Measurements from ENCODE around the gene KCNB1.

Gene KCNB1

DNA sequence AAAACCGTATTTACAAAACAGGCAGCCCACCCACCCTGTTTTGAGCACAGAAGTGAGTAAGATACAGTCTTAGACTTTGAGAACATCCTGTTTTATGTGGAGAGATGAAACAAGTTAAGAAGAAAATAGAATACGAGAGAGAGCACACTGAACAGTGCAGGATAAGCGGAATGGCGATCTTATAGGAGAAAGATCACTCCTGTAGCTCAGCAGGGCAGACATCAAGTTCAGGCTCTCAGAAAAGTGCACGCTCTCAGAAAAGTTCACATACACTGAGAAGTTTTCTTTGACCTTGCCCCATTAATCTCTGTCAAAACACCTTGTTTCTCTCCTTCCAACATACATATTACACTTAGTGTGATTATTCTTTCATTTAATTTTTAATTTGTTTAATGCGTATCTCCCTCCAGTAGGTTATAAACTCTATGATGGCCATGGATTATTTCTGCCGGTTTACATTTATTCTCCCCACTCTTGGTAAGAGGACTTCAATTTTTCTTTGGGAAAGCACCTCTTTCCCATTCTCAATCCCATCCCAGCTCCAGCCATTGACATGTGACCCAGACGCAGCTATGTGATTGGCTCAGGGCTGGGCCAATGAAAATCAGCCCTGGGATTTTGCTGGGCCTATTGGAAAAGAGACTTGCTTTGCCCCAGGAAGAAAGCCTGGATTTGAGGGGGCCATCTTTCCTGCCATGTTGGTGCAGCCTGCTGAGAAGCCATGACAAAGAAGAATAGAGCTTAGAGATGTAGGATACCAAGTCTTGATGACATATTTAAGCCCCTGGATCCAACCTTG, 16.2 kb downstream of the KCNB1 start:
- Histone ChIP-seq H3K4me3 (ENCODE audit: low read length) (no peak overlapping the region), H3K27me3 (ENCODE audit: control insufficient read depth, low read length) (peaks cover 8% of the 10 kb centered on the region), H3K36me3 (ENCODE audit: control insufficient read depth, low read length) (no peaks in the 10 kb centered on the region), H3K4me2 (ENCODE audit: low read length) (no peak overlapping the region), H3K9me2 (replicated peaks; ENCODE audit: control insufficient read depth, low read length) (no peaks in the 10 kb centered on the region), H4K20me1 (ENCODE audit: control insufficient read depth, insufficient read depth, low read depth, low read length) (no peaks in the 10 kb centered on the region), H3F3A (ENCODE audit: control insufficient read depth, insufficient read depth) (no peaks in the 10 kb centered on the region), H3K9me3 (ENCODE audit: control insufficient read depth, insufficient read depth, low read length) (no peaks in the 10 kb centered on the region), H3K79me2 (ENCODE audit: control insufficient read depth, low read length) (no peaks in the 10 kb centered on the region), H3K4me1 (ENCODE audit: control insufficient read depth, low read length) (no peaks in the 10 kb centered on the region), H3K27ac (ENCODE audit: low read depth, low read length) (no peak overlapping the region)
- TF ChIP-seq, protein P1, sequence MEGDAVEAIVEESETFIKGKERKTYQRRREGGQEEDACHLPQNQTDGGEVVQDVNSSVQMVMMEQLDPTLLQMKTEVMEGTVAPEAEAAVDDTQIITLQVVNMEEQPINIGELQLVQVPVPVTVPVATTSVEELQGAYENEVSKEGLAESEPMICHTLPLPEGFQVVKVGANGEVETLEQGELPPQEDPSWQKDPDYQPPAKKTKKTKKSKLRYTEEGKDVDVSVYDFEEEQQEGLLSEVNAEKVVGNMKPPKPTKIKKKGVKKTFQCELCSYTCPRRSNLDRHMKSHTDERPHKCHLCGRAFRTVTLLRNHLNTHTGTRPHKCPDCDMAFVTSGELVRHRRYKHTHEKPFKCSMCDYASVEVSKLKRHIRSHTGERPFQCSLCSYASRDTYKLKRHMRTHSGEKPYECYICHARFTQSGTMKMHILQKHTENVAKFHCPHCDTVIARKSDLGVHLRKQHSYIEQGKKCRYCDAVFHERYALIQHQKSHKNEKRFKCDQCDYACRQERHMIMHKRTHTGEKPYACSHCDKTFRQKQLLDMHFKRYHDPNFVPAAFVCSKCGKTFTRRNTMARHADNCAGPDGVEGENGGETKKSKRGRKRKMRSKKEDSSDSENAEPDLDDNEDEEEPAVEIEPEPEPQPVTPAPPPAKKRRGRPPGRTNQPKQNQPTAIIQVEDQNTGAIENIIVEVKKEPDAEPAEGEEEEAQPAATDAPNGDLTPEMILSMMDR (IDR thresholded peaks at IDR 0.05; ENCODE audit: low read depth, low read length, poor library complexity, severe bottlenecking): no peak
- no peak for TF ChIP-seq EZH2phosphoT487 (IDR thresholded peaks at IDR 0.05; ENCODE audit: borderline replicate concordance, low read length)

DNA sequence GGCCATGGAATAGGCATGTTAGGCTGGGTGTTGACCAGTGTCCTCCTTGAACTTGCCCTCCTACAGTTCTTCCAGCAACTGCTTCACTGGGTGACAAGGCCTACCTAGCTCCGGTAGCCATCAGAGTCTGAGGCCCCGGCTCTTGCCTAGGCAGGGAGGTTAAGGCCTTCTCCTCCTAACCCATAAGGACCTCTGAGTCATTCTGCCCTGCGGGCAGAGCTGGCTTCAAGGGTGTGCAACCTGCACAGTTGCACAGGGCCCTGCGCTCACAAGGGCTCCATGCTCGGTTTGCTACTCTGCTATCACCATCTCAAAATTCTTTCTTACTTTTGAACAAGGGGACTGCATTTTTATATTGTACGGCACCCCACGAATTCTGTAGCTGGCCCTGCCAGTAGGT, 17.9 kb downstream of the KCNB1 start:
- Histone ChIP-seq H3K9me2 (replicated peaks; ENCODE audit: control insufficient read depth, low read length) (no peaks in the 10 kb centered on the region), H3K36me3 (ENCODE audit: control insufficient read depth, low read length) (no peaks in the 10 kb centered on the region), H3K79me2 (ENCODE audit: control insufficient read depth, low read length) (no peaks in the 10 kb centered on the region), H3K4me3 (ENCODE audit: low read length) (no peak overlapping the region), H3K4me1 (ENCODE audit: control insufficient read depth, low read length) (no peaks in the 10 kb centered on the region), H3K9me3 (ENCODE audit: control insufficient read depth, insufficient read depth, low read length) (no peaks in the 10 kb centered on the region), H3K27me3 (ENCODE audit: control insufficient read depth, low read length) (peaks cover 12% of the 10 kb centered on the region), H4K20me1 (ENCODE audit: control insufficient read depth, insufficient read depth, low read depth, low read length) (no peaks in the 10 kb centered on the region), H3F3A (ENCODE audit: control insufficient read depth, insufficient read depth) (no peaks in the 10 kb centered on the region), H3K4me2 (ENCODE audit: low read length) (no peak overlapping the region), H3K27ac (ENCODE audit: low read depth, low read length) (no peak overlapping the region)
- no peak for TF ChIP-seq EZH2phosphoT487 (IDR thresholded peaks at IDR 0.05; ENCODE audit: borderline replicate concordance, low read length)
- TF ChIP-seq, protein P1 (IDR thresholded peaks at IDR 0.05; ENCODE audit: low read depth, low read length, poor library complexity, severe bottlenecking): no peak

DNA sequence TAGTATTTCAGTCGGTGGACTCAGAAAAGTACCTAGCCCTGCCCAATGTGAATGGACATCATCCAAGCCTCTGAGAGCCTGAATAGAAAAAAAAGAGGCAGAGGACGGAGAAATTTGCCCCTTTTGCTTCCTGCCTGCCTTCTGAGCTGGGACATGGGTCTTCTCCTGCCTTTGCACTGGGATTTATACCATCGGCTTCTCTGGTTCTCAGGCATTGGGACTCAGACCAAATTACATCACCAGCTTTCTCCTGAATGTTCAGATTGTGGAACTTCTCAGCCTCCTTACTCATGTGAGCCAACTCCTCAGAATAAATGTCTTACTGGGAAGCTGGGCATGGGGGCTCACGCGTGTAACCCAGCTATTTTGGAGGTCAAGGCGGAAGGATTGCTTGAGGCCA, 19.8 kb downstream of the KCNB1 start:
- Histone ChIP-seq H3K36me3 (ENCODE audit: control insufficient read depth, low read length) (no peaks in the 10 kb centered on the region), H3K4me2 (ENCODE audit: low read length) (no peak overlapping the region), H3K9me3 (ENCODE audit: control insufficient read depth, insufficient read depth, low read length) (no peaks in the 10 kb centered on the region), H3F3A (ENCODE audit: control insufficient read depth, insufficient read depth) (no peaks in the 10 kb centered on the region), H3K4me1 (ENCODE audit: control insufficient read depth, low read length) (no peaks in the 10 kb centered on the region), H3K27me3 (ENCODE audit: control insufficient read depth, low read length) (peaks cover 20% of the 10 kb centered on the region), H3K9me2 (replicated peaks; ENCODE audit: control insufficient read depth, low read length) (no peaks in the 10 kb centered on the region), H3K79me2 (ENCODE audit: control insufficient read depth, low read length) (no peaks in the 10 kb centered on the region), H4K20me1 (ENCODE audit: control insufficient read depth, insufficient read depth, low read depth, low read length) (no peaks in the 10 kb centered on the region), H3K4me3 (ENCODE audit: low read length) (no peak overlapping the region), H3K27ac (ENCODE audit: low read depth, low read length) (no peak overlapping the region)
- TF ChIP-seq EZH2phosphoT487 (IDR thresholded peaks at IDR 0.05; ENCODE audit: borderline replicate concordance, low read length): no peak

DNA sequence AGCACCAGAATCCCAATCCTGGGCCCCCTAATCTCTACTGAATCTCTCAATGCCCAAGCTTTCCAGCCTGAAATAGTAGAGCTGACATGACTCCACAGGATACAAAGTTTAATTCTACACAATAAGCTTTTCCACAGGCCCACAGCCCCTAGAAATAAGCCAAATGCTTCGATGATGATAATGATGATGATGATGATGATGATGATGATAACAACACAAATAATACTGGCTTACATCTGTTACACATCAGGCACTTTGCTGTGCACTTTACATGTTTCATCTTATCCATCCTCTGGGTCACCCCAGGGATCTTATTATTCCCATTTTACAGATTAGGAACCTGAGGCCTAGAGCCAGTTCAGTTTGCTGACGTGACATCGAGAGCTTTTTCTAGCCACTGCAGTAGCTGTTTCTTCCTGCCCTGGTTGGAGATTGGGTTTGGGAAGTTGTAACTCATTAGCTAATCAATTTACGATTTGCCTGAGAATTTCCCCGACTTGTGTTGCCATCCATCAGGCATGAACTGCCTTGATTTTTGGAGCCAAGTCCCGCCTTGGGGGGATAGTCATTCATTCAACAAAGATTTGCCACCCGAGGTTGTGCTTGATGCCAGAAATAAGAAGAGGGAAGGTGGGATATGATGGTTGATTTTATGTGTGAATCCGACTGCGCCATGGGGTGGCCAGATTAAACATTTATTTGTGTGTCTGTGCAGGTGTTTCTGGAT, 20.4 kb downstream of the KCNB1 start:
- Histone ChIP-seq H3K27ac (ENCODE audit: low read depth, low read length) (no peak overlapping the region), H3K4me1 (ENCODE audit: control insufficient read depth, low read length) (no peaks in the 10 kb centered on the region), H3K4me3 (ENCODE audit: low read length) (no peak overlapping the region), H3K9me2 (replicated peaks; ENCODE audit: control insufficient read depth, low read length) (no peaks in the 10 kb centered on the region), H3K79me2 (ENCODE audit: control insufficient read depth, low read length) (no peaks in the 10 kb centered on the region), H4K20me1 (ENCODE audit: control insufficient read depth, insufficient read depth, low read depth, low read length) (no peaks in the 10 kb centered on the region), H3K9me3 (ENCODE audit: control insufficient read depth, insufficient read depth, low read length) (no peaks in the 10 kb centered on the region), H3K4me2 (ENCODE audit: low read length) (no peak overlapping the region), H3F3A (ENCODE audit: control insufficient read depth, insufficient read depth) (no peaks in the 10 kb centered on the region), H3K27me3 (ENCODE audit: control insufficient read depth, low read length) (peaks cover 20% of the 10 kb centered on the region), H3K36me3 (ENCODE audit: control insufficient read depth, low read length) (no peaks in the 10 kb centered on the region)
- TF ChIP-seq, protein P1 (IDR thresholded peaks at IDR 0.05; ENCODE audit: low read depth, low read length, poor library complexity, severe bottlenecking): no peak
- no peak for TF ChIP-seq EZH2phosphoT487 (IDR thresholded peaks at IDR 0.05; ENCODE audit: borderline replicate concordance, low read length)

Data from DOHH2 (cell line).